ENCODE data around the gene TBC1D22A. TPM values are rescaled to one million over a fixed set of nuclear protein-coding genes. Genes with fewer than 3 reads are reported as not detected.
A peak's percentile ranks its signal among the peaks of the same experiment; 100 is the strongest.

Gene TBC1D22A
- polyA plus RNA-seq, 4 donors, result 17.7 to 26.4 (median 21.0) TPM

GRCh38 chr22:47128216-47128615, 365.8 kb downstream of the TBC1D22A start:
- FAIRE-seq (no peak), DNase-seq (no peak)
- Histone ChIP-seq H3K27ac (ENCODE audit: low read depth in 1 of 3, low read length in 2 of 3) (no peak overlapping the region), H3K27me3 (ENCODE audit: control insufficient read depth in 3 of 3, insufficient read depth in 3 of 3, low read length in 3 of 3) (no peaks in the 10 kb centered on the region), H3K4me3 (ENCODE audit: low read depth in 1 of 3, low read length in 3 of 3) (no peak overlapping the region), H3K4me1 (ENCODE audit: control insufficient read depth in 3 of 3, insufficient read depth in 2 of 3, low read depth in 1 of 3, low read length in 2 of 3) (peaks cover 0 to 6% (median 2%) of the 10 kb centered on the region in 3 donors), H3K9me3 (ENCODE audit: control insufficient read depth in 2 of 2, insufficient read depth in 1 of 2, low read depth in 1 of 2, low read length in 1 of 2) (no peaks in the 10 kb centered on the region), H3K36me3 (ENCODE audit: control insufficient read depth in 3 of 3, insufficient read depth in 2 of 3, low read depth in 1 of 3, low read length in 3 of 3) (peaks cover 0 to 8% (median 0%) of the 10 kb centered on the region in 3 donors)
- 79 to 88% (median 84%) methylated on average over 5 to 6 of the region's 7 CpGs for WGBS, 3 donors

DNA sequence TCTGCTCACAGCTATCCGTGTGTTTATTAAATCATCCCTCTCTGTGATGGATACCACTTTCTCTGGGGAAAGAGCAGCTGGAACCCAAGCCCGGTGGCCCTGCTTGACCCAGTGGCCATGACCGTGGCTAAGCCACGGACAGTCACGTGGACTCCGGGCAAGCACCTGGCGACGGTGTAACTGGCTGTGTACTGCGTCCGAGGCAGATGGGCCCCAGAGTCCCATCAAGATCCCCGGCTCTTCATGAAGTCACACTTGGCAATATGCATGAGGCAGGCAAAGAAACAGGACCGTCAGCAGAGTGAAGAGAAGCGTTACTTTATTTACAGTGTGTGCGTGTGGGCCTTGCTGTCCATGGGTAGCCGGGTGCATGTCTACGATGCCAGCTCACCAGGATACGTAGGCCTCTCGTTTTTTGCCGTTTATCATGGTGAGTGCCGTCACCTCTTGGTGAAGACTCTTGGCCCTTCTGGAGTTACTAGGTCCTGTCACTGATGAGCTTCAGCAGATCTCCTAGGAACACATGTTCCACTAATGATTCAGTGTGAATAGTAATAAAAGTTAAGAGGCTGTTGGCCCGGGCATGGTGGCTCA, 366.3 kb downstream of the TBC1D22A start:
- peaks cover 0 to 6% (median 2%) of the 10 kb centered on the region in 3 donors for H3K4me1 ChIP-seq (ENCODE audit: control insufficient read depth in 3 of 3, insufficient read depth in 2 of 3, low read depth in 1 of 3, low read length in 2 of 3)
- H3K36me3 ChIP-seq (ENCODE audit: control insufficient read depth in 3 of 3, insufficient read depth in 2 of 3, low read depth in 1 of 3, low read length in 3 of 3), result peaks cover 0 to 8% (median 0%) of the 10 kb centered on the region in 3 donors
- H3K27ac ChIP-seq (ENCODE audit: low read depth in 1 of 3, low read length in 2 of 3), result no peak overlapping the region
- H3K4me3 ChIP-seq (ENCODE audit: low read depth in 1 of 3, low read length in 3 of 3), result no peak overlapping the region
- no peaks in the 10 kb centered on the region for H3K9me3 ChIP-seq (ENCODE audit: control insufficient read depth in 2 of 2, insufficient read depth in 1 of 2, low read depth in 1 of 2, low read length in 1 of 2)
- 96 to 98% (median 97%) methylated on average over 21 of the region's 21 CpGs for WGBS, 3 donors
- no peak for DNase-seq
- FAIRE-seq, result no peak
- no peaks in the 10 kb centered on the region for H3K27me3 ChIP-seq (ENCODE audit: control insufficient read depth in 3 of 3, insufficient read depth in 3 of 3, low read length in 3 of 3)

- DNase-seq (peak; percentile 86 to 98), FAIRE-seq (no peak)
- H3K4me3 ChIP-seq (ENCODE audit: low read depth in 1 of 3, low read length in 3 of 3), result no peak overlapping the region
- H3K27ac ChIP-seq (ENCODE audit: low read depth in 1 of 3, low read length in 2 of 3), result peak overlapping the region in 2 of 3 donors; percentile 57 to 65
- no peaks in the 10 kb centered on the region for H3K9me3 ChIP-seq (ENCODE audit: control insufficient read depth in 2 of 2, insufficient read depth in 1 of 2, low read depth in 1 of 2, low read length in 1 of 2)
- H3K27me3 ChIP-seq (ENCODE audit: control insufficient read depth in 3 of 3, insufficient read depth in 3 of 3, low read length in 3 of 3), result no peaks in the 10 kb centered on the region
- H3K4me1 ChIP-seq (ENCODE audit: control insufficient read depth in 3 of 3, insufficient read depth in 2 of 3, low read depth in 1 of 3, low read length in 2 of 3), result peaks cover 0 to 6% (median 2%) of the 10 kb centered on the region in 3 donors
- H3K36me3 ChIP-seq (ENCODE audit: control insufficient read depth in 3 of 3, insufficient read depth in 2 of 3, low read depth in 1 of 3, low read length in 3 of 3), result peaks cover 0 to 8% (median 0%) of the 10 kb centered on the region in 3 donors
- 37 to 72% (median 51%) methylated on average over 18 to 21 of the region's 21 CpGs for WGBS, 3 donors
These were observed 367.6 kb downstream of the TBC1D22A start for GRCh38 chr22:47129902-47130635.

- peaks cover 0 to 6% (median 2%) of the 10 kb centered on the region in 3 donors for H3K4me1 ChIP-seq (ENCODE audit: control insufficient read depth in 3 of 3, insufficient read depth in 2 of 3, low read depth in 1 of 3, low read length in 2 of 3)
- H3K27ac ChIP-seq (ENCODE audit: low read depth in 1 of 3, low read length in 2 of 3), result no peak overlapping the region
- no peaks in the 10 kb centered on the region for H3K9me3 ChIP-seq (ENCODE audit: control insufficient read depth in 2 of 2, insufficient read depth in 1 of 2, low read depth in 1 of 2, low read length in 1 of 2)
- FAIRE-seq (no peak), DNase-seq (no peak)
- 91 to 93% (median 92%) methylated on average over 16 of the region's 16 CpGs for WGBS, 3 donors
- no peaks in the 10 kb centered on the region for H3K27me3 ChIP-seq (ENCODE audit: control insufficient read depth in 3 of 3, insufficient read depth in 3 of 3, low read length in 3 of 3)
- no peak overlapping the region for H3K4me3 ChIP-seq (ENCODE audit: low read depth in 1 of 3, low read length in 3 of 3)
- peaks cover 0 to 8% (median 0%) of the 10 kb centered on the region in 3 donors for H3K36me3 ChIP-seq (ENCODE audit: control insufficient read depth in 3 of 3, insufficient read depth in 2 of 3, low read depth in 1 of 3, low read length in 3 of 3)
These were observed 368.6 kb downstream of the TBC1D22A start for GRCh38 chr22:47130883-47131631.

DNA sequence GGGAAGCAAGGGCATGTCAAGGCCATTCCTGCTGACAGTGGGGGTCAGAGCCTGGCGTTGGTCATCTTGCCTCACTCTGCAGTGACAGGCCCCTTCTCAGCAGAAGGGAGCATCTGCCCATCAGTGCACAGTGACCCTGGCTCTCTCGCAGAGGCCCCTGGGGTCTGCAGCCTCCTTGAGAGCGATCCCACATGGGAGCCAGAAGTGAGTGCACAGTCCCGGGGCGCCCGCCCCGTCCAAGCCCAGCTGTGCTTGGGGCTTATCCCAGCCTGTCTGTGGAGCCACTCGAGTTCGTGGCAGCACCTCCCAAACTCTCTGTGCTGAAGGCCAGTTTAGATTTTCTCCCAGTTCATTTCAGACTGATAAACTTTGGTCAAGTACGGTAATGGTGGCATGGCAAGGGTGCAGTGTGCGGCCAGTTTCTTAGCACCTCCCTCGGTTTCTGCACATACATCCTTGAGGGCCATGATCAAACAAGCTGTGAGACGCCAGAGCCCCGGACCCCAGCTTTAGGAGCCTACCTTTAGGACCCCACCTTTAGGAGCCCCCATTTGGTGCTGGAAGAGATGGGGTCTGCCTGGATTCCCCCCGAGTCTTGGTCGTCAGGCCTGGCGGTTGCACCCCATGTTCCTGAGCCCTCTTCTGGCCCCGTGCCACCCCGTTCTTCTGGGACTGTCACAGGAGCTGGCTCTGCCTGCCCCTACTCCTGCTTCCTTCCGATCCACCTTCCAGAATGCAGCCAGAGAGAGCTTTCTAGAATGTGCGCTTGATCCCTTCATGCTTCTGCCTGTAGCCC, 369.4 kb downstream of the TBC1D22A start:
- 93 to 96% (median 93%) methylated on average over 21 of the region's 21 CpGs for WGBS, 3 donors

GRCh38 chr22:47132428-47132825, 370.0 kb downstream of the TBC1D22A start:
- Histone ChIP-seq H3K9me3 (ENCODE audit: control insufficient read depth in 2 of 2, insufficient read depth in 1 of 2, low read depth in 1 of 2, low read length in 1 of 2) (no peaks in the 10 kb centered on the region), H3K27me3 (ENCODE audit: control insufficient read depth in 3 of 3, insufficient read depth in 3 of 3, low read length in 3 of 3) (no peaks in the 10 kb centered on the region), H3K36me3 (ENCODE audit: control insufficient read depth in 3 of 3, insufficient read depth in 2 of 3, low read depth in 1 of 3, low read length in 3 of 3) (peaks cover 0 to 8% (median 0%) of the 10 kb centered on the region in 3 donors), H3K4me3 (ENCODE audit: low read depth in 1 of 3, low read length in 3 of 3) (no peak overlapping the region), H3K4me1 (ENCODE audit: control insufficient read depth in 3 of 3, insufficient read depth in 2 of 3, low read depth in 1 of 3, low read length in 2 of 3) (peaks cover 0 to 6% (median 2%) of the 10 kb centered on the region in 3 donors), H3K27ac (ENCODE audit: low read depth in 1 of 3, low read length in 2 of 3) (no peak overlapping the region)
- WGBS, 3 donors, result 82 to 91% (median 83%) methylated on average over 13 of the region's 13 CpGs
- FAIRE-seq (no peak), DNase-seq (no peak)

More for the DNA sequence above, 369.4 kb downstream of the TBC1D22A start:
- no peaks in the 10 kb centered on the region for H3K9me3 ChIP-seq (ENCODE audit: control insufficient read depth in 2 of 2, insufficient read depth in 1 of 2, low read depth in 1 of 2, low read length in 1 of 2)
- no peak overlapping the region for H3K4me3 ChIP-seq (ENCODE audit: low read depth in 1 of 3, low read length in 3 of 3)
- H3K27ac ChIP-seq (ENCODE audit: low read depth in 1 of 3, low read length in 2 of 3), result no peak overlapping the region
- DNase-seq, result no peak
- FAIRE-seq, result no peak
- peaks cover 0 to 8% (median 0%) of the 10 kb centered on the region in 3 donors for H3K36me3 ChIP-seq (ENCODE audit: control insufficient read depth in 3 of 3, insufficient read depth in 2 of 3, low read depth in 1 of 3, low read length in 3 of 3)
- H3K27me3 ChIP-seq (ENCODE audit: control insufficient read depth in 3 of 3, insufficient read depth in 3 of 3, low read length in 3 of 3), result no peaks in the 10 kb centered on the region
- peaks cover 0 to 6% (median 2%) of the 10 kb centered on the region in 3 donors for H3K4me1 ChIP-seq (ENCODE audit: control insufficient read depth in 3 of 3, insufficient read depth in 2 of 3, low read depth in 1 of 3, low read length in 2 of 3)

- 82 to 94% (median 91%) methylated on average over 25 of the region's 25 CpGs for WGBS, 3 donors
- FAIRE-seq (no peak), DNase-seq (no peak)
- Histone ChIP-seq H3K4me1 (ENCODE audit: control insufficient read depth in 3 of 3, insufficient read depth in 2 of 3, low read depth in 1 of 3, low read length in 2 of 3) (peaks cover 0 to 6% (median 2%) of the 10 kb centered on the region in 3 donors), H3K27ac (ENCODE audit: low read depth in 1 of 3, low read length in 2 of 3) (no peak overlapping the region), H3K4me3 (ENCODE audit: low read depth in 1 of 3, low read length in 3 of 3) (no peak overlapping the region), H3K27me3 (ENCODE audit: control insufficient read depth in 3 of 3, insufficient read depth in 3 of 3, low read length in 3 of 3) (no peaks in the 10 kb centered on the region), H3K36me3 (ENCODE audit: control insufficient read depth in 3 of 3, insufficient read depth in 2 of 3, low read depth in 1 of 3, low read length in 3 of 3) (peaks cover 0 to 11% (median 0%) of the 10 kb centered on the region in 3 donors), H3K9me3 (ENCODE audit: control insufficient read depth in 2 of 2, insufficient read depth in 1 of 2, low read depth in 1 of 2, low read length in 1 of 2) (no peaks in the 10 kb centered on the region)
These were observed 370.9 kb downstream of the TBC1D22A start for GRCh38 chr22:47133061-47133969.
